ENCODE data around the gene APOBEC3G. TPM values are rescaled to one million over a fixed set of nuclear protein-coding genes. Genes with fewer than 3 reads are reported as not detected.

The APOBEC3G gene
- total RNA-seq, 4 donors from 2014 or later: 7.1 to 11.6 (median 9.4) TPM; not detected in 1

DNA sequence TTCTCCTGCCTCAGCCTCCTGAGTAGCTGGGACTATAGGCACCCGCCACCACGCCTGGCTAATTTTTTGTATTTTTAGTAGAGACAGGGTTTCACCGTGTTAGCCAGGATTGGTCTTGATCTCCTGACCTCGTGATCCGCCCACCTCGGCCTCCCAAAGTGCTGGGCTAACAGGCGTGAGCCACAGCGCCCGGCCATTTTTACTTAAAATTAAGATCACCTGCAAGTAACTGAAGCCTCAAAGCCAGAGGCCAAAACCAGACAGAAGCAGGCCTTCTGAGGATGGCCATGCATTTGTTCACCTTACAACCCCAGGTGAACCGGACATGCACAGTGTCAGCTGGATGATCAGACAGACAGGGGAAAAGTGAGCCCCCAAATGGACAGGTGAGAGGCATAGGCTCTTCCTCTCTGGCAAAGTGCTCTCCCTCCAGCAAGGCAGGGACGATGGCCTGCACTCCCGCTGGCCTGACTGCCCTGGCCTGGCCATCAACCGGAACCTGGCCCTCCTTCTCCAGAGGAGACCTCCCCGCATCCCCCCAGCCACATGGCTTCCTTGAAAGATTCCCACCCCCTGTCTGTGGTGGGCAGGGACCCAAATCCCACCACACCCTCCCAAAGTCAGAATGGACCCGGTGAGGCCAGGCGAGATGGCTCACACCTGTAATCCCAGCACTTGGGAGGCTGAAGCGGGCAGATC, 45.8 kb downstream of the APOBEC3G start:
- Histone ChIP-seq H3K4me1 (peaks cover 0 to under 1% (median 0%) of the 10 kb centered on the region in 4 donors), H3K9me3 (no peaks in the 10 kb centered on the region), H3K4me3 (no peak overlapping the region), H3K27ac (no peak overlapping the region), H3K27me3 (no peaks in the 10 kb centered on the region), H3K36me3 (no peaks in the 10 kb centered on the region)
- 92% methylated on average over 17 of the region's 17 CpGs; no CpG with 5 or more reads in 1 of the 2 donors for WGBS, 2 donors (ENCODE audit: low coverage in 1 of 2)
- in situ Hi-C loops (cut with MboI; ENCODE audit: low pct_ligation_motif_present in 1 of 4, low pct_unique_long_range_greater_than_20kb in 1 of 4, low sequenced_read_pairs in 3 of 4): loop anchor here (10.0 to 25.0 kb wide), 4 partner anchors 111 to 261 kb away; partner anchors contain the start of genes CBX6 (in 2 of the 4), APOBEC3C (in 1 of the 4) and APOBEC3D (in 1 of the 4)
- no peak for DNase-seq
- TF ChIP-seq POLR2A (IDR thresholded peaks at IDR 0.05): no peak
- no peak for TF ChIP-seq EP300 (IDR thresholded peaks at IDR 0.05; ENCODE audit: low read depth)
- TF ChIP-seq POLR2AphosphoS5 (IDR thresholded peaks at IDR 0.05): no peak
- TF ChIP-seq CTCF (IDR thresholded peaks at IDR 0.05): no peak
- intact Hi-C loops (cut with DNase I; ENCODE audit: low total_unique reads): loop anchor here (10.0 kb wide), 1 partner anchor 118 kb away; no protein-coding TSS in a partner anchor

DNA sequence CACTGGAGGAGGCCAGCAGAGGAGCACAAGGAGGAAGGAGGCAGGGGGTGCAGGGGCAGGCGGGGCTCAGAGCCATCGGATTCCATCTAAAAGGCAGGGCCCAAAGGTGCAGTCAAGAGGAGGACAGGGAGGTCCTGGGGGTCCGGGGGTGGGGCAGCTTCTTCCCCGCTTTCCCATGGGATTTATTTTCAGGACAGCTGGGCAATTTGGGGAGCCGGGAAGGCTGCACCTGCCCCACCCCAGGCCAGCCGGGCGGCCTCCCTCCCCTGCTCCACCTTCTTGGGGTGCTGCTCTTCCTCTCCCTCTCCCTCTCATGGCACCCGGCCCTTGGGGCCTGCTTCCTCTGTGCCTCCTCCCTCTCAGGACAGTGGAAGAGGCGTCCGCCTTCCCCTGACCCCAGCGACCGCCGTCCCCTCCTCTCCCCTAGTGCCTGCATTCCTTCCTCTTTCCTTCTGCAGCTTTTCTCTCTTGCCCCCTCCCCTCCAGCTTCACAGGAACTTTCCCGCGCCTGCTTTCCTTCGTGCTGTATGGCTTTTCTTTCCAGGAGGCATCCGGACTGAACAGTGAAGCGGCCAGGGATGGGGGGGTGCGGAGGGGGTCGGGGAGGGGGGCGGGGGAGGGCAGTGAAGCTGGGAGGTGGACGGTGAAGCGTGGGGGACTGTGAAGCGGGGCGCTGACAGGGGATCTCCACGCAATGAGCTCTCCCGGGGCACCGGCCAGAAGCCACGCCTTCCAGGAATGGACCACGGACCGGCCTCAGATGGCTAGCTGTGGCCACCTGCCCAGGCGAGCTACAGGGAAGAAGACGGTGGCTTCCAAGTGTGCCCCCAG, 46.9 kb downstream of the APOBEC3G start:
- in situ Hi-C loops (cut with MboI; ENCODE audit: low pct_ligation_motif_present in 1 of 4, low pct_unique_long_range_greater_than_20kb in 1 of 4, low sequenced_read_pairs in 3 of 4) (loop anchor here (10.0 to 25.0 kb wide), 4 partner anchors 112 to 262 kb away; partner anchors contain the start of genes CBX6 (in 2 of the 4), APOBEC3C (in 1 of the 4) and APOBEC3D (in 1 of the 4)), intact Hi-C loops (cut with DNase I; ENCODE audit: low total_unique reads) (loop anchor here (10.0 kb wide), 1 partner anchor 119 kb away; no protein-coding TSS in a partner anchor)
- Histone ChIP-seq H3K9me3 (no peaks in the 10 kb centered on the region), H3K27ac (no peak overlapping the region), H3K4me3 (no peak overlapping the region), H3K36me3 (no peaks in the 10 kb centered on the region), H3K27me3 (no peaks in the 10 kb centered on the region), H3K4me1 (peaks cover 0 to 5% (median 2%) of the 10 kb centered on the region in 4 donors)
- WGBS, 2 donors (ENCODE audit: low coverage in 1 of 2): 19 to 46% methylated on average over 7 to 32 of the region's 33 CpGs
- DNase-seq: no peak
- TF ChIP-seq EP300 (IDR thresholded peaks at IDR 0.05; ENCODE audit: low read depth) (no peak), CTCF (IDR thresholded peaks at IDR 0.05) (no peak), POLR2AphosphoS5 (IDR thresholded peaks at IDR 0.05) (no peak), POLR2A (IDR thresholded peaks at IDR 0.05) (no peak)

DNA sequence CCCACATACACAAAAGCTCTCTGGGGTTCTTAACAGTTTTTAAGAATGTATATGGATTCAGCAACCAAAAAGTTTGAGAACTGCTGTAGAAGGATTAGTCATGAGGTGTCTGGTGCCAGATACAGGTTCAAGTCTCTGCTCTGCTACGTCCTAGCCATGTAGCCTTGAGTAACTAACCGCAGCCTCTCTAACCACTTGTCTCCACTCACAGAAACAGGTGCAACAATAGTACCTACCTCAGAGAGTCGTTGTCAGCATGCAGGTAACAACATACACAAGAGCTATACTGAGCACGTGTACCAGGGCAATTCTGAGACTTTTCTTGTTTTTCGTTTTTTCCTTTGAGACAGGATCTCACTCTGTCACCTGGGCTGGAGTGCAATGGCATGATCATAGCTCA, 48.5 kb downstream of the APOBEC3G start:
- DNase-seq: no peak
- in situ Hi-C loops (cut with MboI; ENCODE audit: low pct_ligation_motif_present in 1 of 4, low pct_unique_long_range_greater_than_20kb in 1 of 4, low sequenced_read_pairs in 3 of 4): loop anchor here in 2 of 4 donors (10.0 kb wide), 2 partner anchors 121 to 251 kb away; partner anchors contain the start of gene CBX6 (in 1 of the 2)
- H3K36me3 ChIP-seq: no peaks in the 10 kb centered on the region
- H3K9me3 ChIP-seq: no peaks in the 10 kb centered on the region
- intact Hi-C loops (cut with DNase I; ENCODE audit: low total_unique reads): loop anchor here (10.0 kb wide), 1 partner anchor 121 kb away; no protein-coding TSS in a partner anchor
- H3K27me3 ChIP-seq: no peaks in the 10 kb centered on the region
- no peak overlapping the region for H3K4me3 ChIP-seq
- peaks cover 0 to 16% (median 6%) of the 10 kb centered on the region in 4 donors for H3K4me1 ChIP-seq
- TF ChIP-seq POLR2AphosphoS5 (IDR thresholded peaks at IDR 0.05): no peak
- no peak overlapping the region for H3K27ac ChIP-seq
- WGBS, 2 donors (ENCODE audit: low coverage in 1 of 2): 67 to 80% methylated on average over 2 to 5 of the region's 5 CpGs

DNA sequence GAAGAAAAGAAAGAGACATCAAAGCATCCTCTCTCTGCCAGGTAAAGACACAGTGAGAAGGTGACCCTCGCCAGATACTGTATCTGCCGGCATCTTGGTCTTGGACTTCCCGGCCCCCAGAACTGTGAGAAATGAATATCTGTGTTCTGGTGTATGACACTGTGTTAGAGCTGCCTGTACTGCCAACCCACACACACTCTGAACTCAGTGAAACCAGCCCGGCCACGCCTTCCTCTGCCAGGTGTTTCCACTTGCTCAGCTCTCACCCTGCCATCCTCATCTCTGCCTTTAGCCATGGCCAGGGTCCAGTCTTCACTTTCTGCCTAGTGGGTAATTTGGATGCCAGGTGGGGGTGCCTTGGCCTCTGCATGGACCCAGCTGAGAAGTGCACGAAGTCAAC, 51.4 kb downstream of the APOBEC3G start:
- H3K4me3 ChIP-seq: no peak overlapping the region
- 78 to 89% methylated on average over 3 to 6 of the region's 6 CpGs for WGBS, 2 donors (ENCODE audit: low coverage in 1 of 2)
- no peaks in the 10 kb centered on the region for H3K9me3 ChIP-seq
- TF ChIP-seq EP300 (IDR thresholded peaks at IDR 0.05; ENCODE audit: low read depth): no peak
- no peak for TF ChIP-seq CTCF (IDR thresholded peaks at IDR 0.05)
- no peak for TF ChIP-seq POLR2A (IDR thresholded peaks at IDR 0.05)
- no peak for TF ChIP-seq POLR2AphosphoS5 (IDR thresholded peaks at IDR 0.05)
- H3K36me3 ChIP-seq: no peaks in the 10 kb centered on the region
- peaks cover 9 to 29% (median 18%) of the 10 kb centered on the region in 4 donors for H3K4me1 ChIP-seq
- H3K27ac ChIP-seq: peak overlapping the region in 2 of 4 donors; percentile 26 to 62
- H3K27me3 ChIP-seq: no peaks in the 10 kb centered on the region
- intact Hi-C loops (cut with DNase I; ENCODE audit: low total_unique reads) (loop anchor here (10.0 kb wide), 1 partner anchor 124 kb away; no protein-coding TSS in a partner anchor), in situ Hi-C loops (cut with MboI; ENCODE audit: low pct_ligation_motif_present in 1 of 4, low pct_unique_long_range_greater_than_20kb in 1 of 4, low sequenced_read_pairs in 3 of 4) (loop anchor here in 2 of 4 donors (10.0 kb wide), 2 partner anchors 124 to 254 kb away; partner anchors contain the start of gene CBX6 (in 1 of the 2))
- DNase-seq: no peak
